Activated naive CD8-positive, alpha-beta T cell treated with anti-CD3 and anti-CD28 coated beads for 36 hours (primary cell): Measurements from ENCODE around the gene ABCB7. TPM values are rescaled to one million over a fixed set of nuclear protein-coding genes. Genes with fewer than 3 reads are reported as not detected.
"Not testable (repeated sequence)": the region's sequence is repeated elsewhere in the genome, so short reads cannot be mapped to it uniquely, and the experiment has no call there.

ENCODE experiments used
- DNase-seq: peaks from one replicate; pipeline ENCODE4 v3.0.0; 2021
- H3K27ac Mint-ChIP-seq: one replicate; pipeline ENCODE4 v1.8.0; 2022; ENCODE audit warnings: mild to moderate bottlenecking, moderate library complexity, mixed read lengths
- H3K27me3 Mint-ChIP-seq: one replicate; pipeline ENCODE4 v1.8.0; 2022; ENCODE audit warnings: mild to moderate bottlenecking, mixed read lengths
- H3K36me3 Mint-ChIP-seq: one replicate; pipeline ENCODE4 v1.8.0; 2021; ENCODE audit warnings: mild to moderate bottlenecking, mixed read lengths
- H3K4me1 Mint-ChIP-seq: one replicate; pipeline ENCODE4 v1.8.0; 2021; ENCODE audit warnings: mixed read lengths
- H3K4me3 Mint-ChIP-seq: one replicate; pipeline ENCODE4 v1.8.0; 2022; ENCODE audit warnings: mild to moderate bottlenecking, moderate library complexity, mixed read lengths
- H3K9me3 Mint-ChIP-seq: one replicate; pipeline ENCODE4 v1.8.0; 2022; ENCODE audit warnings: mixed read lengths
- total RNA-seq, 2 experiments: library from RNA; stranded (reverse); gene quantifications; one replicate each; pipeline ENCODE4 v1.2.3, GENCODE V29; 2021

The ABCB7 gene
- total RNA-seq, 2 experiments from 2014 or later, result 34.1 to 36.8 TPM

- peaks cover 22% of the 10 kb centered on the region for H3K36me3 Mint-ChIP-seq
- not testable (repeated sequence) for H3K4me1 Mint-ChIP-seq, H3K27ac Mint-ChIP-seq, DNase-seq, H3K27me3 Mint-ChIP-seq, H3K4me3 Mint-ChIP-seq
- H3K9me3 Mint-ChIP-seq, result peaks cover 12% of the 10 kb centered on the region
These were observed 111.9 kb downstream of the ABCB7 start for GRCh38 chrX:75044142-75044541.

- H3K4me1 Mint-ChIP-seq, result no peaks in the 10 kb centered on the region
- H3K27ac Mint-ChIP-seq, result no peak overlapping the region
- H3K9me3 Mint-ChIP-seq, result peaks cover 7% of the 10 kb centered on the region
- H3K4me3 Mint-ChIP-seq, result no peak overlapping the region
- no peaks in the 10 kb centered on the region for H3K27me3 Mint-ChIP-seq
- DNase-seq, result peak; percentile 2
- H3K36me3 Mint-ChIP-seq, result peaks cover 7% of the 10 kb centered on the region
These were observed 117.2 kb downstream of the ABCB7 start for GRCh38 chrX:75038925-75039324.

Other genes starting within 250 kb of the ABCB7 start
- 1 to 10 TPM in 1 of 2 experiments, under 1 TPM in 1; 0.48 to 1.1 TPM for gene NEXMIF, start 230.8 kb downstream of the ABCB7 start, total RNA-seq
- 10 to 100 TPM; 40.5 to 43.6 TPM for gene UPRT, start 117.8 kb upstream of the ABCB7 start, total RNA-seq